B cell (primary cell): ENCODE measurements around the gene RMP24. TPM values are rescaled to one million over a fixed set of nuclear protein-coding genes. Genes with fewer than 3 reads are reported as not detected.

Source experiments
- ATAC-seq: fragments of 200-7000 bp; cut with Tn5 transposase; one replicate; pipeline ENCODE4 v1.10.0; 2021; ENCODE audit warnings: low read depth, mild to moderate bottlenecking, moderate number of reproducible peaks, moderate library complexity
- CTCF ChIA-PET: fragments of 350-600 bp; sonication (Branson Sonifier 250); formaldehyde crosslinking; loops from one replicate; lab custom pipeline; 2021; ENCODE audit warnings: antibody characterized with exemption, inconsistent platforms; lab: Charles Lee
- POLR2A ChIA-PET: fragments of 350-600 bp; sonication (Branson Sonifier 250); formaldehyde crosslinking; loops from one replicate; lab custom pipeline; 2021; ENCODE audit warnings: antibody characterized with exemption; lab: Charles Lee
- DNase-seq: peaks from one replicate; pipeline ENCODE4 v3.0.0; 2013
- H2AFZ ChIP-seq: 2 replicates; pipeline ENCODE4 v1.6.1; 2012; ENCODE audit warnings: mild to moderate bottlenecking, low read depth, low read length; ENCODE audit not compliant: insufficient read depth, poor library complexity, severe bottlenecking
- H3K27ac ChIP-seq, 2 donors: 1 replicate in 1 of 2; 2 replicates in 1 of 2; pipeline ENCODE4 v1.5.1; 2012 to 2013; ENCODE audit warnings: low read length in 2 of 2, mild to moderate bottlenecking in 2 of 2, moderate library complexity in 1 of 2
- H3K27me3 ChIP-seq, 4 experiments: fragments of 200-600 bp in 1 of 4; sonication (generic) in 1 of 4; replicated peaks in 1 of 4; 1 replicate in 2 of 4; 2 replicates in 2 of 4; pipeline versions ENCODE4 v1.6.1 to v1.7.0; 2013 to 2016; ENCODE audit warnings: low read length in 3 of 4, mild to moderate bottlenecking in 2 of 4, mixed read lengths in 1 of 4, moderate library complexity in 1 of 4; ENCODE audit not compliant: insufficient read depth in 4 of 4, control insufficient read depth in 3 of 4; ENCODE audit errors: control extremely low read depth in 1 of 4
- H3K36me3 ChIP-seq, 2 experiments: replicated peaks in 1 of 2; 1 replicate in 1 of 2; 2 replicates in 1 of 2; pipeline versions ENCODE4 v1.6.1 to v1.7.1; 2013; ENCODE audit warnings: low read length in 1 of 2; ENCODE audit not compliant: insufficient read depth in 2 of 2, control insufficient read depth in 1 of 2; ENCODE audit errors: control extremely low read depth in 1 of 2, extremely low read depth in 1 of 2
- H3K4me1 ChIP-seq, 2 donors: fragments of 200-600 bp in 1 of 2; sonication (generic) in 1 of 2; 1 replicate in 1 of 2; 2 replicates in 1 of 2; pipeline versions ENCODE4 v1.5.1 to v1.6.1; 2013 to 2017; ENCODE audit warnings: low read length in 2 of 2; ENCODE audit not compliant: control insufficient read depth in 2 of 2, insufficient read depth in 2 of 2
- H3K4me2 ChIP-seq: replicated peaks from 2 replicates; pipeline ENCODE3; 2012; ENCODE audit warnings: mild to moderate bottlenecking, low read depth, low read length; ENCODE audit not compliant: poor library complexity, severe bottlenecking
- H3K4me3 ChIP-seq, 5 experiments: fragments of 200-600 bp in 1 of 5; sonication (generic) in 1 of 5; 1 replicate in 3 of 5; 2 replicates in 2 of 5; pipeline versions ENCODE4 v1.5.1 to v1.7.0; 2011 to 2016; ENCODE audit warnings: low read length in 4 of 5, mild to moderate bottlenecking in 4 of 5, low read depth in 2 of 5, control low read depth in 1 of 5, moderate library complexity in 1 of 5; ENCODE audit not compliant: insufficient read depth in 1 of 5; ENCODE audit errors: control extremely low read depth in 1 of 5, extremely low read depth in 1 of 5
- H3K79me2 ChIP-seq: fragments of 200-600 bp; sonication (generic); one replicate; pipeline ENCODE4 v1.6.0; 2016; ENCODE audit warnings: low read length; ENCODE audit not compliant: control insufficient read depth, insufficient read depth
- H3K9ac ChIP-seq: fragments of 200-600 bp; sonication (generic); 2 replicates; pipeline ENCODE4 v1.6.1; 2017; ENCODE audit warnings: mild to moderate bottlenecking, low read length, moderate library complexity
- H3K9me3 ChIP-seq, 3 donors: one replicate each; pipeline versions ENCODE4 v1.6.1 to v1.7.1; 2013; ENCODE audit warnings: low read length in 2 of 3; ENCODE audit not compliant: control insufficient read depth in 2 of 3, insufficient read depth in 1 of 3; ENCODE audit errors: control extremely low read depth in 1 of 3
- H4K20me1 ChIP-seq: 2 replicates; pipeline ENCODE4 v1.6.0; 2012; ENCODE audit warnings: mild to moderate bottlenecking, low read length; ENCODE audit not compliant: insufficient read depth, control insufficient read depth, poor library complexity, severe bottlenecking
- H3K27ac Mint-ChIP-seq: one replicate; pipeline ENCODE4 v1.8.0; 2021; ENCODE audit warnings: mixed read lengths
- H3K27me3 Mint-ChIP-seq: one replicate; pipeline ENCODE4 v1.8.0; 2021; ENCODE audit warnings: mixed read lengths
- H3K4me1 Mint-ChIP-seq: one replicate; pipeline ENCODE4 v1.8.0; 2021; ENCODE audit warnings: mixed read lengths
- H3K4me3 Mint-ChIP-seq: one replicate; pipeline ENCODE4 v1.8.0; 2021; ENCODE audit warnings: mixed read lengths
- H3K9me3 Mint-ChIP-seq: one replicate; pipeline ENCODE4 v1.8.0; 2022; ENCODE audit warnings: mixed read lengths; ENCODE audit not compliant: insufficient read depth
- EZH2 ChIP-seq: IDR thresholded peaks from 2 replicates; pipeline ENCODE4 v1.6.1; 2012; ENCODE audit warnings: borderline replicate concordance, low read depth, mild to moderate bottlenecking, moderate library complexity, low read length; ENCODE audit not compliant: insufficient read depth, poor library complexity, severe bottlenecking
- WGBS: methylation state at CpG from one replicate; pipeline ENCODE4 v1.1.5; 2013; ENCODE audit warnings: missing lambda C conversion rate; ENCODE audit not compliant: insufficient coverage; 5-methylcytosine and 5-hydroxymethylcytosine counted together
- intact Hi-C: fragments of 100-400 bp; cut with micrococcal nuclease; formaldehyde crosslinking; loops from one replicate; pipeline ENCODE4 v1.10.0; 2022
- polyA plus RNA-seq: library from polyadenylated mRNA; depleted of rRNA; stranded (reverse); fragments of >200 nt; gene quantifications from 2 replicates; pipeline ENCODE4 v1.2.3, GENCODE V29; 2012
- small RNA-seq: library from RNA; depleted of rRNA; stranded (forward); fragments of <200 nt; gene quantifications from one replicate; pipeline ENCODE3, GENCODE V24; 2012; ENCODE audit warnings: low replicate concordance, low read depth; ENCODE audit not compliant: insufficient read length
- total RNA-seq, 2 donors: library from RNA; stranded (reverse); fragments of 120-200 nt in 1 of 2; gene quantifications; 1 replicate in 1 of 2; 2 replicates in 1 of 2; pipeline versions ENCODE4 v1.2.3 to v1.2.4, GENCODE V29; 2013 to 2022
- TF ChIP-seq, protein P1 (sequence below): fragments of 200-600 bp; IDR thresholded peaks from one replicate; pipeline ENCODE4 v1.8.0; 2022; ENCODE audit warnings: antibody characterized with exemption, mild to moderate bottlenecking

Gene RMP24

GRCh38 chr18:36025025-36025424 is 52.5 kb downstream of the RMP24 start:
- TF ChIP-seq EZH2 = no peak
- TF ChIP-seq, protein P1, sequence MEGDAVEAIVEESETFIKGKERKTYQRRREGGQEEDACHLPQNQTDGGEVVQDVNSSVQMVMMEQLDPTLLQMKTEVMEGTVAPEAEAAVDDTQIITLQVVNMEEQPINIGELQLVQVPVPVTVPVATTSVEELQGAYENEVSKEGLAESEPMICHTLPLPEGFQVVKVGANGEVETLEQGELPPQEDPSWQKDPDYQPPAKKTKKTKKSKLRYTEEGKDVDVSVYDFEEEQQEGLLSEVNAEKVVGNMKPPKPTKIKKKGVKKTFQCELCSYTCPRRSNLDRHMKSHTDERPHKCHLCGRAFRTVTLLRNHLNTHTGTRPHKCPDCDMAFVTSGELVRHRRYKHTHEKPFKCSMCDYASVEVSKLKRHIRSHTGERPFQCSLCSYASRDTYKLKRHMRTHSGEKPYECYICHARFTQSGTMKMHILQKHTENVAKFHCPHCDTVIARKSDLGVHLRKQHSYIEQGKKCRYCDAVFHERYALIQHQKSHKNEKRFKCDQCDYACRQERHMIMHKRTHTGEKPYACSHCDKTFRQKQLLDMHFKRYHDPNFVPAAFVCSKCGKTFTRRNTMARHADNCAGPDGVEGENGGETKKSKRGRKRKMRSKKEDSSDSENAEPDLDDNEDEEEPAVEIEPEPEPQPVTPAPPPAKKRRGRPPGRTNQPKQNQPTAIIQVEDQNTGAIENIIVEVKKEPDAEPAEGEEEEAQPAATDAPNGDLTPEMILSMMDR = no peak
- H2AFZ ChIP-seq = no peak overlapping the region
- Mint-ChIP-seq H3K9me3 (no peaks in the 10 kb centered on the region), H3K27ac (no peak overlapping the region), H3K4me1 (peaks cover 4% of the 10 kb centered on the region), H3K27me3 (no peaks in the 10 kb centered on the region), H3K4me3 (no peak overlapping the region)
- no peaks in the 10 kb centered on the region for H3K9me3 ChIP-seq
- no peak overlapping the region for H3K27ac ChIP-seq
- H3K4me1 ChIP-seq = no peaks in the 10 kb centered on the region
- no peak for ATAC-seq
- H3K36me3 ChIP-seq = peaks cover 13 to 42% of the 10 kb centered on the region in 2 experiments
- no peak overlapping the region for H3K4me2 ChIP-seq
- no peak for DNase-seq
- intact Hi-C loops = no loop called here
- H3K79me2 ChIP-seq = no peaks in the 10 kb centered on the region
- POLR2A ChIA-PET = no interaction called here
- H3K9ac ChIP-seq = no peak overlapping the region
- CTCF ChIA-PET = interaction anchor here (1.1 kb wide), 1 partner anchor 70 kb away, joined by 3 read pairs; no protein-coding TSS in a partner anchor
- H3K27me3 ChIP-seq = no peaks in the 10 kb centered on the region
- WGBS = no CpG with 5 or more reads among the region's 1 CpG
- no peaks in the 10 kb centered on the region for H4K20me1 ChIP-seq
- H3K4me3 ChIP-seq = no peak overlapping the region

DNA sequence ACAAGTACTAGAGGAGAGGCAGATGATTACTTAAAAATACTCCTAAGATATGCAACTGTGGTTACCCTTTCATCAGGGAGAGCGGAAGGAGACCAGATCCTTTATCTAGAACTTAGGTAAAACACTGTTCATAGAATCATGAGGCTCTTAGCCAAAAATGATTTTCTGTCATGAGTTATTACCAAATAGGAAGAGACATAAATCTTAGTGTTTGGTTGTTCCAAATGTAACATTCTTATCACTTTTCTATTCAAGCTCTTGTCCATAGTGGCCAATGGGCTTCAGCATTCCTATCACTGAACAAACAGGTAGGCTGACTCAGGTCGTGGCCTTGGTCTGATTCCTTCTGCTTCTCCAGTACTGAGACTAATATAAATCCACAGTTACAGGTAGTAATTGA is 56.4 kb downstream of the RMP24 start:
- no peak overlapping the region for H3K27ac Mint-ChIP-seq
- ATAC-seq = no peak
- intact Hi-C loops = no loop called here

More for the DNA sequence above, 56.4 kb downstream of the RMP24 start:
- peaks cover 13 to 45% of the 10 kb centered on the region in 2 experiments for H3K36me3 ChIP-seq
- no peak overlapping the region for H3K9ac ChIP-seq
- POLR2A ChIA-PET = no interaction called here
- H3K27me3 ChIP-seq = no peaks in the 10 kb centered on the region
- no peak for DNase-seq
- H2AFZ ChIP-seq = no peak overlapping the region
- H3K79me2 ChIP-seq = peaks cover 12% of the 10 kb centered on the region
- no peaks in the 10 kb centered on the region for H4K20me1 ChIP-seq
- WGBS = no CpG with 5 or more reads among the region's 2 CpGs
- no peak overlapping the region for H3K27ac ChIP-seq
- Mint-ChIP-seq H3K27me3 (no peaks in the 10 kb centered on the region), H3K4me1 (peaks cover 35% of the 10 kb centered on the region), H3K9me3 (no peaks in the 10 kb centered on the region), H3K4me3 (no peak overlapping the region)
- no peak overlapping the region for H3K4me2 ChIP-seq
- H3K9me3 ChIP-seq = no peaks in the 10 kb centered on the region
- CTCF ChIA-PET = interaction anchor here (0.6 to 2.1 kb wide), 5 partner anchors 10 to 257 kb away, joined by 3 to 12 read pairs (median 6); no protein-coding TSS in a partner anchor
- no peak overlapping the region for H3K4me3 ChIP-seq
- no peak for TF ChIP-seq EZH2
- TF ChIP-seq, protein P1 = no peak
- peaks cover 22 to 34% of the 10 kb centered on the region in 2 donors for H3K4me1 ChIP-seq

Small RNA genes lying within 50 kb of the gene (small RNA-seq; reads per million reads assigned to genes)
- not detected for gene MIR3929

Other genes with a start within 250 kb of the RMP24 start
- 62.6 and 66.5 TPM in 2 replicates for gene RPRD1A, start 94.9 kb downstream of the RMP24 start, total RNA-seq
- 27.6 and 45.8 TPM in 2 replicates for gene RPRD1A, start 94.9 kb downstream of the RMP24 start, polyA plus RNA-seq
- 18.2 and 19.5 TPM in 2 replicates for gene SLC39A6, start 156.7 kb downstream of the RMP24 start, total RNA-seq
- 8.9 and 10.8 TPM in 2 replicates for gene SLC39A6, start 156.7 kb downstream of the RMP24 start, polyA plus RNA-seq
- 137 and 169 TPM in 2 replicates for gene ELP2, start 157.2 kb downstream of the RMP24 start, total RNA-seq
- 45.7 and 65.1 TPM in 2 replicates for gene ELP2, start 157.2 kb downstream of the RMP24 start, polyA plus RNA-seq
- gene MOCOS, start 214.8 kb downstream of the RMP24 start, total RNA-seq = 0.05 TPM in 2 replicates
- gene MOCOS, start 214.8 kb downstream of the RMP24 start, polyA plus RNA-seq = 0.01 TPM in 1 of 2 replicates, not detected in the other